Keratinocyte (primary cell): Measurements from ENCODE around the gene ARMC5.
A peak's percentile ranks its signal among the peaks of the same experiment; 100 is the strongest.

Experiments used
- EZH2 ChIP-seq: IDR thresholded peaks from one replicate; pipeline ENCODE4 v1.6.1; 2012; ENCODE audit warnings: inconsistent platforms, mild to moderate bottlenecking, low read length, moderate library complexity
- TF ChIP-seq, protein P1 (sequence below), 3 experiments: IDR thresholded peaks in 1 of 3; conservative IDR thresholded peaks in 1 of 3; optimal IDR thresholded peaks in 1 of 3; 2 replicates in 2 of 3; 3 replicates in 1 of 3; pipeline versions ENCODE3 to v1.5.1; 2011; ENCODE audit warnings: low read length in 3 of 3, mild to moderate bottlenecking in 3 of 3, moderate library complexity in 2 of 3, control low read depth in 1 of 3, inconsistent platforms in 1 of 3; ENCODE audit not compliant: insufficient read depth in 2 of 3; ENCODE audit errors: extremely low read depth in 1 of 3

DNA sequence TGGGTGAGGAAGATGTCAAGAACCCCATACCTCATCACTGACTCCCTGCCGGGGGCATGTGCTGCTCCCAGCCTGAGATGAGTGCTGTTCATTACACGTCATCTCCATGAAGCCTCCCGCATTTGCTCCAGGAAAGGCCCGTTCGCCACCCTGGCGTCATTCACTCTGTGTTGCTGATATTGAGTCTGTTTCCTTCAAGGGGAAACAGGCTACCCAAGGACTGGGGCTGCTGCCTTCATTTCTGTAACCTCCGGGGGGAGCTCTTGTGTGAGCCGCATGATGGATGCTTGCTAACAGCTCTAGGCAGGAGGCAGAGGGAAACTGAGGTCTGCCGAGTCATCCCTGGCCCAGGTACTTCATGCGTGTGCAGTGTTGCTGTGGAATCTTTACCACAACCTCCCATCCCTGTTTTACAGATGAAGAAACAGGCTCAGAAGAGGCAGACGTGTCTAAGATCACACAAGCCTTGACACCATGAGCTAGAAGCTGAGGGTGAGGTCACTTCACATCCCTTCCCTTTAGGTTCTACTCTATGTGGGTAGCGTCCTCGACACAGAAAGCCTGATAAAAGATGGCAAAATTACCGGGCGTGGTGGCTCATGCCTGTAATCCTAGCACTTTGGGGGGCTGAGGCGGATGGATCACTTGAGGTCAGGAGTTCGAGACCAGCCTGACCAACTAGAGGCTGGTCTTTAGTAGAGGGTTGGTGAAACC is 3.5 kb upstream of the ARMC5 start:
- TF ChIP-seq, protein P1, sequence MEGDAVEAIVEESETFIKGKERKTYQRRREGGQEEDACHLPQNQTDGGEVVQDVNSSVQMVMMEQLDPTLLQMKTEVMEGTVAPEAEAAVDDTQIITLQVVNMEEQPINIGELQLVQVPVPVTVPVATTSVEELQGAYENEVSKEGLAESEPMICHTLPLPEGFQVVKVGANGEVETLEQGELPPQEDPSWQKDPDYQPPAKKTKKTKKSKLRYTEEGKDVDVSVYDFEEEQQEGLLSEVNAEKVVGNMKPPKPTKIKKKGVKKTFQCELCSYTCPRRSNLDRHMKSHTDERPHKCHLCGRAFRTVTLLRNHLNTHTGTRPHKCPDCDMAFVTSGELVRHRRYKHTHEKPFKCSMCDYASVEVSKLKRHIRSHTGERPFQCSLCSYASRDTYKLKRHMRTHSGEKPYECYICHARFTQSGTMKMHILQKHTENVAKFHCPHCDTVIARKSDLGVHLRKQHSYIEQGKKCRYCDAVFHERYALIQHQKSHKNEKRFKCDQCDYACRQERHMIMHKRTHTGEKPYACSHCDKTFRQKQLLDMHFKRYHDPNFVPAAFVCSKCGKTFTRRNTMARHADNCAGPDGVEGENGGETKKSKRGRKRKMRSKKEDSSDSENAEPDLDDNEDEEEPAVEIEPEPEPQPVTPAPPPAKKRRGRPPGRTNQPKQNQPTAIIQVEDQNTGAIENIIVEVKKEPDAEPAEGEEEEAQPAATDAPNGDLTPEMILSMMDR (optimal IDR thresholded peaks at IDR 0.05 in 1 of 3, IDR thresholded peaks at IDR 0.05 in 1 of 3, conservative IDR thresholded peaks at IDR 0.05 in 1 of 3; ENCODE audit: extremely low read depth in 1 of 3, insufficient read depth in 2 of 3, low read length in 3 of 3) = peak; percentile 25 to 52 (median 45)
- no peak for TF ChIP-seq EZH2
